ENCODE data around the gene GLB1L3.

DNA sequence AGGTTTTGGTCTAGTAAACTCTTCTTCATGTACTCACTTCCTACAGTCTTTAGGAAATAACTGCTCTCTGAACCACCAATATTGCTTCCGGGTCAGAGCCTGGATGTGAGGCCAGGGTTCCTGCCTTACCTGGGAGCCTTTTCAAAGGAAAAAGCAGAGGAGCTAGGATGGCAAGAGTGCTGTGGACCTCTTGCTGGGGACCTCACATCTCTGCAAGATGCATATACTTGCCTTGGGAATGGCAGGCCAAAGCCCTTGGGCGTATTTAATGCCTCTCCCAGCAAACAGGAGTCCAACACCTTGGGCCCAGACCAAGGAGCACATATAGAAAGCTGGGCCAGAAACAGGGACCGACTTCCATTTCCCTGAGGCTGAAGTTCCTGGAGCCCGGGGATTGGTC, 60.9 kb downstream of the GLB1L3 start:
- TF ChIP-seq CTCF (conservative IDR thresholded peaks at IDR 0.05; ENCODE audit: low read length) (no peak), EZH2phosphoT487 (IDR thresholded peaks at IDR 0.05; ENCODE audit: borderline replicate concordance) (no peak)
